Measurements from ENCODE around the gene P4HA3.

P4HA3 gene

GRCh38 chr11:74322667-74323066, 11.2 kb upstream of the P4HA3 start:
- Histone ChIP-seq H3K36me3 (replicated peaks; ENCODE audit: low read depth, low read length) (no peaks in the 10 kb centered on the region), H4K20me1 (ENCODE audit: insufficient read depth, low read length) (no peaks in the 10 kb centered on the region), H3K4me2 (ENCODE audit: low read length) (no peak overlapping the region), H3K9me3 (ENCODE audit: insufficient read depth, low read length) (no peaks in the 10 kb centered on the region), H3K27ac (ENCODE audit: low read length) (no peak overlapping the region), H3K27me3 (ENCODE audit: low read depth, low read length) (no peaks in the 10 kb centered on the region), H3K9ac (ENCODE audit: low read length) (no peak overlapping the region), H2AFZ (ENCODE audit: low read depth, low read length) (no peak overlapping the region), H3K4me3 (ENCODE audit: low read length) (no peak overlapping the region), H3K79me2 (ENCODE audit: low read length) (no peaks in the 10 kb centered on the region), H3K4me1 (ENCODE audit: low read length) (peaks cover 8% of the 10 kb centered on the region)
- no peak for TF ChIP-seq CTCF (IDR thresholded peaks at IDR 0.05; ENCODE audit: low read depth, low read length)
- TF ChIP-seq EZH2phosphoT487 (IDR thresholded peaks at IDR 0.05; ENCODE audit: low read depth) = no peak

GRCh38 chr11:74321487-74322188, 10.2 kb upstream of the P4HA3 start:
- H2AFZ ChIP-seq (ENCODE audit: low read depth, low read length) = peak overlapping the region; percentile 91
- no peaks in the 10 kb centered on the region for H3K79me2 ChIP-seq (ENCODE audit: low read length)
- peaks cover 5% of the 10 kb centered on the region for H3K9me3 ChIP-seq (ENCODE audit: insufficient read depth, low read length)
- H3K27ac ChIP-seq (ENCODE audit: low read length) = no peak overlapping the region
- H3K27me3 ChIP-seq (ENCODE audit: low read depth, low read length) = 0 out of 2 replicates have a peak, but pooled peaks cover 4% of the 10 kb centered on the region
- H3K4me1 ChIP-seq (ENCODE audit: low read length) = peaks cover 8% of the 10 kb centered on the region
- no peaks in the 10 kb centered on the region for H4K20me1 ChIP-seq (ENCODE audit: insufficient read depth, low read length)
- peak; percentile 93 for TF ChIP-seq CTCF (IDR thresholded peaks at IDR 0.05; ENCODE audit: low read depth, low read length)
- TF ChIP-seq EZH2phosphoT487 (IDR thresholded peaks at IDR 0.05; ENCODE audit: low read depth) = no peak
- 0 out of 2 replicates have a peak overlapping the region, but pooled peaks have one; percentile 6 for H3K9ac ChIP-seq (ENCODE audit: low read length)
- H3K4me3 ChIP-seq (ENCODE audit: low read length) = peak overlapping the region; percentile 8
- H3K4me2 ChIP-seq (ENCODE audit: low read length) = peak overlapping the region; percentile 47
- no peaks in the 10 kb centered on the region for H3K36me3 ChIP-seq (replicated peaks; ENCODE audit: low read depth, low read length)

- Histone ChIP-seq H3K36me3 (replicated peaks; ENCODE audit: low read depth, low read length) (no peaks in the 10 kb centered on the region), H3K79me2 (ENCODE audit: low read length) (no peaks in the 10 kb centered on the region), H3K4me2 (ENCODE audit: low read length) (no peak overlapping the region), H3K4me1 (ENCODE audit: low read length) (peaks cover 8% of the 10 kb centered on the region), H4K20me1 (ENCODE audit: insufficient read depth, low read length) (no peaks in the 10 kb centered on the region), H2AFZ (ENCODE audit: low read depth, low read length) (no peak overlapping the region), H3K9me3 (ENCODE audit: insufficient read depth, low read length) (peaks cover 8% of the 10 kb centered on the region), H3K4me3 (ENCODE audit: low read length) (no peak overlapping the region), H3K27me3 (ENCODE audit: low read depth, low read length) (0 out of 2 replicates have a peak, but pooled peaks cover 8% of the 10 kb centered on the region), H3K9ac (ENCODE audit: low read length) (no peak overlapping the region), H3K27ac (ENCODE audit: low read length) (no peak overlapping the region)
- TF ChIP-seq EZH2phosphoT487 (IDR thresholded peaks at IDR 0.05; ENCODE audit: low read depth) (no peak), CTCF (IDR thresholded peaks at IDR 0.05; ENCODE audit: low read depth, low read length) (no peak)
Measured at GRCh38 chr11:74320538-74320937, 9.1 kb upstream of the P4HA3 start.

GRCh38 chr11:74319139-74319816, 7.8 kb upstream of the P4HA3 start:
- Histone ChIP-seq H3K9me3 (ENCODE audit: insufficient read depth, low read length) (peaks cover 8% of the 10 kb centered on the region), H3K27ac (ENCODE audit: low read length) (no peak overlapping the region), H3K27me3 (ENCODE audit: low read depth, low read length) (peaks cover 11% of the 10 kb centered on the region), H4K20me1 (ENCODE audit: insufficient read depth, low read length) (no peaks in the 10 kb centered on the region), H3K79me2 (ENCODE audit: low read length) (no peaks in the 10 kb centered on the region), H3K4me2 (ENCODE audit: low read length) (no peak overlapping the region), H2AFZ (ENCODE audit: low read depth, low read length) (no peak overlapping the region), H3K9ac (ENCODE audit: low read length) (no peak overlapping the region), H3K4me1 (ENCODE audit: low read length) (peaks cover 8% of the 10 kb centered on the region), H3K36me3 (replicated peaks; ENCODE audit: low read depth, low read length) (no peaks in the 10 kb centered on the region), H3K4me3 (ENCODE audit: low read length) (no peak overlapping the region)
- TF ChIP-seq CTCF (IDR thresholded peaks at IDR 0.05; ENCODE audit: low read depth, low read length) = no peak
- TF ChIP-seq EZH2phosphoT487 (IDR thresholded peaks at IDR 0.05; ENCODE audit: low read depth) = no peak

Data from OCI-LY3 (cell line).